Measurements from ENCODE around the gene POU2F1.
"Not testable (repeated sequence)": the region's sequence is repeated elsewhere in the genome, so short reads cannot be mapped to it uniquely, and the experiment has no call there.

POU2F1 gene

GRCh38 chr1:167274061-167274460 lies 53.4 kb downstream of the POU2F1 start:
- DNase-seq: no peak

GRCh38 chr1:167276969-167277368 lies 56.3 kb downstream of the POU2F1 start:
- DNase-seq: no peak

GRCh38 chr1:167278497-167278896 lies 57.8 kb downstream of the POU2F1 start:
- no peak for DNase-seq

- DNase-seq: no peak
Observed at GRCh38 chr1:167280912-167281311, 60.2 kb downstream of the POU2F1 start.

GRCh38 chr1:167288390-167289074 lies 67.8 kb downstream of the POU2F1 start:
- peak; percentile 55 for DNase-seq

- no peak for DNase-seq
Observed at GRCh38 chr1:167289075-167289442, 68.4 kb downstream of the POU2F1 start.

GRCh38 chr1:167289966-167290365 lies 69.3 kb downstream of the POU2F1 start:
- DNase-seq: no peak

GRCh38 chr1:167291539-167292185 lies 71.0 kb downstream of the POU2F1 start:
- DNase-seq: no peak

- DNase-seq: no peak
Observed at GRCh38 chr1:167292216-167292615, 71.5 kb downstream of the POU2F1 start.

GRCh38 chr1:167293057-167293456 lies 72.4 kb downstream of the POU2F1 start:
- no peak for DNase-seq

GRCh38 chr1:167294528-167294927 lies 73.8 kb downstream of the POU2F1 start:
- peak; percentile 61 for DNase-seq

- DNase-seq: peak; percentile 72
Observed at GRCh38 chr1:167297222-167298214, 76.8 kb downstream of the POU2F1 start.

GRCh38 chr1:167298325-167298724 lies 77.6 kb downstream of the POU2F1 start:
- no peak for DNase-seq

- no peak for DNase-seq
Observed at GRCh38 chr1:167301355-167301754, 80.7 kb downstream of the POU2F1 start.

- DNase-seq: no peak
Observed at GRCh38 chr1:167304165-167304564, 83.5 kb downstream of the POU2F1 start.

- DNase-seq: no peak
Observed at GRCh38 chr1:167305059-167305705, 84.5 kb downstream of the POU2F1 start.

- no peak for DNase-seq
Observed at GRCh38 chr1:167305706-167306277, 85.1 kb downstream of the POU2F1 start.

GRCh38 chr1:167310732-167311131 lies 90.0 kb downstream of the POU2F1 start:
- no peak for DNase-seq

- no peak for DNase-seq
Observed at GRCh38 chr1:167312871-167313270, 92.2 kb downstream of the POU2F1 start.

- DNase-seq: peak; percentile 61
Observed at GRCh38 chr1:167314671-167315070, 94.0 kb downstream of the POU2F1 start.

GRCh38 chr1:167317463-167317862 lies 96.8 kb downstream of the POU2F1 start:
- DNase-seq: no peak

GRCh38 chr1:167319206-167319605 lies 98.5 kb downstream of the POU2F1 start:
- DNase-seq: not testable (repeated sequence)

- DNase-seq: no peak
Observed at GRCh38 chr1:167322483-167322882, 101.8 kb downstream of the POU2F1 start.

All from hematopoietic multipotent progenitor cell treated with erythropoietin and hydrocortisone succinate and interleukin-3 and kit ligand, for 6 days (in vitro differentiated cells).